WTC11 (cell line): ENCODE measurements around the gene XAGE3.

ENCODE experiments used
- CTCF ChIP-seq: fragments of 200-600 bp; IDR thresholded peaks from 2 replicates; pipeline ENCODE4 v1.8.0; 2022; ENCODE audit warnings: antibody characterized with exemption
- MLX ChIP-seq: sonication (generic); formaldehyde crosslinking; IDR thresholded peaks from 2 replicates; pipeline ENCODE4 v1.8.1; 2023; ENCODE audit warnings: mild to moderate bottlenecking, missing genetic modification reagents, moderate library complexity
- NFYB ChIP-seq: sonication (generic); formaldehyde crosslinking; conservative IDR thresholded peaks from 2 replicates; pipeline ENCODE4 v1.8.0; 2022; ENCODE audit warnings: low read depth, missing genetic modification reagents
- PREB ChIP-seq: sonication (generic); formaldehyde crosslinking; IDR thresholded peaks from 2 replicates; pipeline ENCODE4 v1.8.1; 2022; ENCODE audit warnings: mild to moderate bottlenecking, missing genetic modification reagents, moderate library complexity, borderline replicate concordance
- USF2 ChIP-seq: sonication (generic); formaldehyde crosslinking; IDR thresholded peaks from 2 replicates; pipeline ENCODE4 v1.8.1; 2023; ENCODE audit warnings: mild to moderate bottlenecking, missing genetic modification reagents, moderate library complexity

GRCh38 chrX:52874661-52875060, 6.8 kb upstream of the XAGE3 start:
- no peak for TF ChIP-seq PREB (CRISPR knock-in tag)
- TF ChIP-seq CTCF, result no peak
- no peak for TF ChIP-seq MLX
- TF ChIP-seq NFYB, result no peak
- no peak for TF ChIP-seq USF2
